ENCODE data around the gene BANP.
"Not testable (repeated sequence)": the region's sequence is repeated elsewhere in the genome, so short reads cannot be mapped to it uniquely, and the experiment has no call there.

Gene BANP

GRCh38 chr16:87966685-87967185, 15.5 kb downstream of the BANP start:
- no peak for DNase-seq

- DNase-seq: no peak
These were observed 17.3 kb downstream of the BANP start for GRCh38 chr16:87968541-87968940.

GRCh38 chr16:87970186-87970585, 19.0 kb downstream of the BANP start:
- no peak for DNase-seq

DNA sequence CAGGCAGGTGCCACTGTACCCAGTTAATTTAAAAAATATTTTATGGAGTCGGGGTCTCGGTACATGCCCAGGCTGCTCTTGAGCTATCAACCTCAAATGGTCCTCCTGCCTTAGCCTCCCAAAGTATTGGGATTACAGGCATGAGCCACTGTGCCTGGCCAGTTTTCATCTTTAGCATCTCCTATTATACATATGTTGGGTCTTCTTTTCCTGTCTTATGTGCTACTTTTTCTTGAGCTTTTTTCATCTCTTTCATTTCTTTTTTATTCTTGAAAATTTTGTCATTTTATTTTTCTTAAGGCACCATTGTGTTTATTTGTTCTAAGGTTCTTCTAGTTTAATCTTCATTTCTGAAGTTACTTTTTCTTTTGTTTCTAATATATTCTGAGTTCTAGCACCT, 20.7 kb downstream of the BANP start:
- DNase-seq: no peak

DNA sequence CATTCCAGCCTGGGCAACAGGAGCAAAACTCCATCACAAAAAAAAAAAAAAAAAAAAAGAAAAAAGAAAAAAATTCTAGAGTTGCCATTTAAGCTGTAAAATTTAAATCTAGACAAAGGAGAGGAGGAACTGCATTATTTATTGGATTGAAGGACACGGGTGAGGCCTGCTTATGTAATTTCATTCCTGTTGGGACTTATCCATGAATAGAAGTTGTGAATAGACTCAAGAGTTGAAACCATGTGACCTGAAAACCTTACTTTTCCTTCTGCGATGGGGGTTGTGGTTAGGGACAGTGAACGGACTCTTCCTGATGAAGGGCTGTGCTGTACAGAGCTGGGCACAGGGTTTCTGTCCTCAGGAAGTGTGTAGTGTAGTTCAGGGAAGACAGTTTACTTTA, 22.5 kb downstream of the BANP start:
- DNase-seq: no peak

DNA sequence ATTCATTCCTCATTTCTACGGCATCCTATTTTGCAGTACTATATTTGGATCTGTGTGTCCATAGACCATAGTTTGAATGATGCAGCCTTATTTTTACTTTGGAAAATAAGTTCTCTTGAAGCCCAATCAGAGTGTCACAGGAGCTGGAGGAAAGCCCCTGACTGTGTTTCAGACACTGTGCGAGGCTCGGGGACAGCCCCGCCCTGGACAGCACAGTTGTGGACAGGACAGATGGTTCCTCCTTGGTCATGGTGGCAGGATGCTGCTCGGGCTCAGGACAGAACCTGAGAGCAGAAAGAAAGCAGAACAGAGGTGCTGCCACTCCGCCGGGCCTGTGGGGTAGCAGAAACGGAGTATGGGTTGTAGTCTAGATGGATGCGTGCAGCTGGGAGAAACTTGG, 22.9 kb downstream of the BANP start:
- DNase-seq: no peak

GRCh38 chr16:87976665-87977064, 25.4 kb downstream of the BANP start:
- no peak for DNase-seq

GRCh38 chr16:87978127-87978526, 26.9 kb downstream of the BANP start:
- no peak for DNase-seq

DNA sequence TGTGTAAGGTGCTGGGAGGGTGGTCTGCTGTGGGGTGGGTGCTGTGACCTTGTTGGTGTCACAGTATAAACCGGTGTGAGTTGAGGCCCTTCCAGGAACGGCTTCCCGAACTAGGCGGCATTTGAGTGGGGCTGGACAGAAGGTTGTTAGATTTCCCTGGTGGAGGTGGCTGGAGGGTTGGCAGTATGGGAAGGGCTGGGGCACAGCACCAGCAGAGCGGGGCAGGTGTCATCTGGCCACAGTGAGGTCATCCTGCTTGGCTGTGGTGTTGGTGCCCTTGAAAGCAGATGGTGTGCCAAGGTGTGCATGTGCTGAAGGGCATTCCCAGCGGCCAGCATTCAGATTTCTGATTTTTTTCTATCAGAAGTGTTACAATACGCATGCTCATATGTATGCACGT, 28.1 kb downstream of the BANP start:
- no peak for DNase-seq

- DNase-seq: not testable (repeated sequence)
These were observed 28.8 kb downstream of the BANP start for GRCh38 chr16:87979911-87980630.

DNA sequence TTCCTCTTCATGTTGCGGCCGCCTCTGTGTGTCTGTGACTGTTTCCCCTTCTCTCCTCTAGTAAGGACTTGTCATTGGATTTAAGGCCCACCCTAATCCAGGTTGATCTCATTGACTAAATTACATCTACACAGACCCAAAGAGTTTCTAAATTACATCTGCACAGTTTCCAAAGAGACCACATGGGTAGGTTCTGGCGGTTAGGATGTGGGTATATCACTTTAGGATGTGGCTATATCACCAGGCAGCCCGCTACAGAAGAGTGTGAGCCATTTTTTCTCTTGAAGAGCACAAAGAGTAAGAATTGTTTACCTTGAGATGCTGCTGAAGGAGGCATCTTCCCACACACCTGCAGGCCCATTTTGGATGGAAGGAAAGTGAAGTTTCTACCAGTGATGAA, 30.1 kb downstream of the BANP start:
- DNase-seq: not testable (repeated sequence)

GRCh38 chr16:87982581-87983041, 31.4 kb downstream of the BANP start:
- DNase-seq: no peak

DNA sequence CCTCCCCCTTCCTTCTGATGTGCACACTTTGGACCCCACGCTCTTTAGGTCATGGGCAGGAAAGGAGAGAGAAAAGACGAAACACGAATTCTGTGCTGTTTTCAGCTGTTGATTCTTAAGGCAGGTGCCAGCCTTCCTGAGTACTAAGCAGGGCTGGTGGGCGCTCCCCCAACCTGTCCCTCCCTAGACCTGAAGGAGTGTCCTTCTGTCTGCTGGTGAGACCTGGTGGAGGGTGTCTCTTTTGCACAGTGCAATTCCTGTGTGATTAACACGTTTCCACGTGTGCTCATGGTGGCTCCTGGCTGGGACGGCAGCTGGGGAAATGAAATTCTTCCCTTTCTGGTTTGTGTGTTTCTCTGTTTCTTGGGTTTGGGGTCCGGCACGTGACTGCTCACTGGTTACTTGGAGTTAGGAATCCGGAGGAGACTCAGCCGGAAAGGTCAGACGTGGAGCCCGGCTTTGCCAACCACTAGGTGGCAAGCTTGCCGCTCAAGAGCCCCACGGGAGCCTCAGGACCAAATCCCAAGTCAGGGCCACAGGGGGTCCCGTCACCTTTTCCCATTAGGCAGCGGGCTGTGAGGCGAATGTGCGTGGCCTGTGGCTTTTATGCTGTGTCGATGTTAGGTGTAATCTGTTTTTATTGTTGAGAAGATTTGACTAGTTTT, 32.0 kb downstream of the BANP start:
- not testable (repeated sequence) for DNase-seq

GRCh38 chr16:87983737-87984097, 32.5 kb downstream of the BANP start:
- DNase-seq: not testable (repeated sequence)

- DNase-seq: not testable (repeated sequence)
These were observed 32.9 kb downstream of the BANP start for GRCh38 chr16:87984180-87984579.

GRCh38 chr16:87984632-87985267, 33.5 kb downstream of the BANP start:
- DNase-seq: no peak

GRCh38 chr16:87985493-87985892, 34.3 kb downstream of the BANP start:
- DNase-seq: not testable (repeated sequence)

GRCh38 chr16:87986361-87986849, 35.2 kb downstream of the BANP start:
- DNase-seq: peak; percentile 22

DNA sequence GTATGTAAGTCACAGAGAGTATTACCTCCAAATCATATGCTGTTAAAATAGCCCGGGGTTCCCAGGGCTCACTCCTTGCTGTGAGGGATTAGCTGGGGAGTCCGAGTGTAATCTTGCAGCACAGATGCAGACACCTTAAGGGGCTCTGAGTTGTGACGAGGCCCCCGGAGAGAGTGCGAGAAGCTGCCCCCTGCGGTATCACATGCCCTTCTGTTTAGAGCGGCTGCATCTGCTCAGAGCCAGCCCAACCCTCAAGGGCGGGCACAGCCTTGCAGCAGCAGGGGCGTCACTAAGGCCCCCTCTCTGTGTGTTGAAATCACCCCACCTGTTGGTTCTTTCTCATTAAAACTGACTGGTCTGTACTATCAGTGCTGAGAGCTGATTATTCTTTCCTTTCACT, 37.4 kb downstream of the BANP start:
- DNase-seq: not testable (repeated sequence)

DNA sequence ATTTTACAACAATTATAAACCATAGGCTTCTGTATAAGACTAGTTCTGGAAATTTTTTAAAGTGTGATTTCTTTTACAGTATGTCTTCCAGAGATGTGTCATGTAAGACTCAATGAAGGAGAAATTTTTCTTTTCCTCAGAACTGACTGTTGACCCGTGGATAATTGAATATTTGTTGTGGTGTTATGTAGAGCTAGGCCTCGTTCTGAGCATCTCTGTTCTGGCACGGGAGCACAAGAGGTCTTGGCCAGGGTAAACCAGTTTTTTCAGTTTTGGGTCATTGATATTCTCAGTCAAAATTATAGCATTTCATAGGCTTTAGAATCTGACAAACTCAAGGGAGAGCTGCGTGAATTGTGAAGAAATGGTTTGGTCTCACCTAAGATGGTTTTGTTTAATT, 39.0 kb downstream of the BANP start:
- not testable (repeated sequence) for DNase-seq

- DNase-seq: not testable (repeated sequence)
These were observed 40.9 kb downstream of the BANP start for GRCh38 chr16:87992142-87992541.

DNA sequence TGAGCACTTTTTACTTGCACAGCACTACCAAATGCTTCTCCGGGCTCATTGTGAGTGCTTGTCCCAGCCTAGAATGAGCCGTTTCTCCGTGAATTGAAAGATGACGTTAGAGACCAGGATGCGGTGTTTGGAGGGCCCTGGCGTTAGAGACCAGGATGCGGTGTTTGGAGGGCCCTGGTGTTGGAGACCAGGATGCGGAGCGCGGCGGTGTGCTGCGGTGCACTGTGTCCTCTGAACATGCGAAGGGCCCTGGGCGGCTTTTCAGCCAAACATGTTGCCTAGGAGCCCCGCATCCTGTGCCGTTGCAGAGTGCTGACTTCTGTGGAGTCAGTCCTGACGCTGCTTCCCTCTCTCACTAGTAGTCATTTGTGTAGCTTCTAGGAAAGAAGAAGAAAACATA, 42.7 kb downstream of the BANP start:
- no peak for DNase-seq

GRCh38 chr16:87995644-87996043, 44.4 kb downstream of the BANP start:
- DNase-seq: no peak

Measured in effector CD4-positive, alpha-beta T cell (primary cell).